Hepatocyte (in vitro differentiated cells): ENCODE results near the gene RHOU. TPM values are rescaled to one million over a fixed set of nuclear protein-coding genes. Genes with fewer than 3 reads are reported as not detected.

ENCODE experiments used
- DNase-seq: peaks from one replicate; pipeline ENCODE4 v3.0.0-alpha.2; 2016; ENCODE audit warnings: low spot score
- H2AFZ ChIP-seq: fragments of 200-600 bp; sonication (generic); 2 replicates; pipeline ENCODE4 v1.6.0; 2016; ENCODE audit warnings: antibody characterized with exemption, mild to moderate bottlenecking
- H3K27ac ChIP-seq: fragments of 200-600 bp; sonication (generic); 2 replicates; pipeline ENCODE4 v1.5.1; 2016; ENCODE audit warnings: mild to moderate bottlenecking
- H3K27me3 ChIP-seq: fragments of 200-600 bp; sonication (generic); 2 replicates; pipeline ENCODE4 v1.6.1; 2016
- H3K36me3 ChIP-seq: fragments of 200-600 bp; sonication (generic); replicated peaks from 2 replicates; pipeline ENCODE4 v1.5.1; 2016; ENCODE audit warnings: low read depth; ENCODE audit not compliant: insufficient read depth
- H3K4me1 ChIP-seq: fragments of 200-600 bp; sonication (generic); 2 replicates; pipeline ENCODE4 v1.5.1; 2016; ENCODE audit warnings: mild to moderate bottlenecking, moderate library complexity; ENCODE audit not compliant: insufficient read depth
- H3K4me2 ChIP-seq: fragments of 200-600 bp; sonication (generic); 2 replicates; pipeline ENCODE4 v1.6.0; 2016
- H3K4me3 ChIP-seq: fragments of 200-600 bp; sonication (generic); 2 replicates; pipeline ENCODE4 v1.5.1; 2016; ENCODE audit warnings: mild to moderate bottlenecking
- H3K79me2 ChIP-seq: fragments of 200-600 bp; sonication (generic); 2 replicates; pipeline ENCODE4 v1.6.0; 2017; ENCODE audit warnings: mild to moderate bottlenecking
- H3K9me2 ChIP-seq: fragments of 200-600 bp; sonication (generic); replicated peaks from 2 replicates; pipeline ENCODE4 v1.6.0; 2017; ENCODE audit warnings: mild to moderate bottlenecking; ENCODE audit not compliant: insufficient read depth
- H3K9me3 ChIP-seq: fragments of 200-600 bp; sonication (generic); 2 replicates; pipeline ENCODE4 v1.5.1; 2016; ENCODE audit warnings: low read depth, mild to moderate bottlenecking
- H4K20me1 ChIP-seq: fragments of 200-600 bp; sonication (generic); 2 replicates; pipeline ENCODE4 v1.6.0; 2016; ENCODE audit warnings: mild to moderate bottlenecking; ENCODE audit not compliant: insufficient read depth, poor library complexity, severe bottlenecking
- CTCF ChIP-seq: fragments of 200-600 bp; sonication (generic); IDR thresholded peaks from 2 replicates; pipeline ENCODE4 v1.5.1; 2016; ENCODE audit warnings: antibody characterized with exemption, mild to moderate bottlenecking; ENCODE audit not compliant: poor library complexity
- EZH2 ChIP-seq: fragments of 200-600 bp; sonication (generic); IDR thresholded peaks from 2 replicates; pipeline ENCODE4 v1.6.1; 2016; ENCODE audit warnings: antibody characterized with exemption, mild to moderate bottlenecking, borderline replicate concordance
- EZH2phosphoT487 ChIP-seq: fragments of 200-600 bp; sonication (generic); IDR thresholded peaks from one replicate; pipeline ENCODE4 v1.6.1; 2018; ENCODE audit warnings: antibody characterized with exemption, mild to moderate bottlenecking, low read depth, moderate library complexity; ENCODE audit not compliant: unreplicated experiment, severe bottlenecking
- WGBS: methylation state at CpG from one replicate; pipeline ENCODE4 v1.1.6; 2016; ENCODE audit warnings: low lambda C conversion rate; ENCODE audit errors: missing lambda C conversion rate; 5-methylcytosine and 5-hydroxymethylcytosine counted together
- polyA plus RNA-seq: library from polyadenylated mRNA; unstranded; fragments of >200 nt; fragmentation: Nextera tagmentation; extraction: Ambion mirVana; gene quantifications from 2 replicates; pipeline ENCODE4 v1.2.1, GENCODE V29; 2016
- total RNA-seq: library from RNA; depleted of rRNA; stranded (reverse); fragments of >200 nt; gene quantifications from 2 replicates; pipeline ENCODE4 v1.2.3, GENCODE V29; 2014

Gene RHOU
- total and polyA plus RNA-seq, 2 experiments from 2014 or later, result 70.5 to 124 TPM

GRCh38 chr1:228753287-228753686, 18.0 kb downstream of the RHOU start:
- Histone ChIP-seq H3K4me1 (peaks cover 5% of the 10 kb centered on the region), H2AFZ (no peak overlapping the region), H3K36me3 (no peaks in the 10 kb centered on the region), H3K79me2 (no peaks in the 10 kb centered on the region), H3K4me2 (no peak overlapping the region), H3K27ac (no peak overlapping the region), H3K9me2 (no peaks in the 10 kb centered on the region), H4K20me1 (no peaks in the 10 kb centered on the region), H3K9me3 (no peaks in the 10 kb centered on the region), H3K4me3 (no peak overlapping the region), H3K27me3 (no peaks in the 10 kb centered on the region)
- WGBS, result 100% methylated on average over 1 of the region's 1 CpG
- no peak for TF ChIP-seq CTCF
- TF ChIP-seq EZH2, result no peak
- TF ChIP-seq EZH2phosphoT487, result no peak
- DNase-seq, result no peak

GRCh38 chr1:228753786-228754360, 18.6 kb downstream of the RHOU start:
- Histone ChIP-seq H3K27ac (no peak overlapping the region), H3K79me2 (no peaks in the 10 kb centered on the region), H3K36me3 (no peaks in the 10 kb centered on the region), H3K9me2 (no peaks in the 10 kb centered on the region), H3K27me3 (no peaks in the 10 kb centered on the region), H3K9me3 (no peaks in the 10 kb centered on the region), H4K20me1 (no peaks in the 10 kb centered on the region), H3K4me1 (peaks cover 9% of the 10 kb centered on the region), H3K4me2 (no peak overlapping the region), H3K4me3 (no peak overlapping the region), H2AFZ (no peak overlapping the region)
- no peak for TF ChIP-seq CTCF
- no peak for TF ChIP-seq EZH2
- no peak for TF ChIP-seq EZH2phosphoT487
- WGBS, result 47% methylated on average over 6 of the region's 6 CpGs
- no peak for DNase-seq

GRCh38 chr1:228754646-228755268, 19.5 kb downstream of the RHOU start:
- no peak overlapping the region for H2AFZ ChIP-seq
- no peaks in the 10 kb centered on the region for H3K9me3 ChIP-seq
- DNase-seq, result no peak
- TF ChIP-seq CTCF, result no peak
- TF ChIP-seq EZH2phosphoT487, result no peak
- no peak for TF ChIP-seq EZH2
- H3K4me3 ChIP-seq, result no peak overlapping the region
- H3K36me3 ChIP-seq, result no peaks in the 10 kb centered on the region
- H3K4me1 ChIP-seq, result peaks cover 16% of the 10 kb centered on the region
- H3K4me2 ChIP-seq, result no peak overlapping the region
- 90% methylated on average over 25 of the region's 28 CpGs for WGBS
- H3K79me2 ChIP-seq, result no peaks in the 10 kb centered on the region
- H3K27ac ChIP-seq, result no peak overlapping the region
- H4K20me1 ChIP-seq, result no peaks in the 10 kb centered on the region
- H3K27me3 ChIP-seq, result no peaks in the 10 kb centered on the region
- H3K9me2 ChIP-seq, result no peaks in the 10 kb centered on the region
